ENCODE measurements around the gene ZNF215. TPM values are rescaled to one million over a fixed set of nuclear protein-coding genes. Genes with fewer than 3 reads are reported as not detected.
A peak's percentile ranks its signal among the peaks of the same experiment; 100 is the strongest.
"Not testable (repeated sequence)": the region's sequence is repeated elsewhere in the genome, so short reads cannot be mapped to it uniquely, and the experiment has no call there.

Gene ZNF215
- total RNA-seq = 10 to 100 TPM in 1 of 2 donors, 1 to 10 TPM in 1; 9.9 to 10.2 TPM
- polyA plus RNA-seq (2013, experiment 1 of 2) = 4.0 TPM
- 3.7 TPM for polyA plus RNA-seq (2013, experiment 2 of 2)
- long read RNA-seq, experiment 1, partial matches to known transcripts = 0 of 7 reads
- long read RNA-seq, experiment 1, other reads (novel, unspliced or antisense) = 4 of 7 reads
- long read RNA-seq, experiment 2, transcript ZNF215-201 (7 exons, 3,448 nt) = major isoform, 7 of 18 reads
- long read RNA-seq, experiment 2, partial matches to known transcripts = 2 of 18 reads
- long read RNA-seq, experiment 2, other reads (novel, unspliced or antisense) = 5 of 18 reads
- long read RNA-seq, experiment 3, transcript ZNF215-201 (7 exons, 3,448 nt) = major isoform, 16 of 50 reads
- long read RNA-seq, experiment 3, partial matches to known transcripts = 2 of 50 reads
- long read RNA-seq, experiment 3, other reads (novel, unspliced or antisense) = 32 of 50 reads
- long read RNA-seq, experiment 4, partial matches to known transcripts = 1 of 7 reads
- long read RNA-seq, experiment 4, other reads (novel, unspliced or antisense) = 6 of 7 reads

- DNase-seq = peak; percentile 97
- no peak within 1 kb of the TSS for H3K27ac ChIP-seq (ENCODE audit: low read depth, low read length)
- peak within 1 kb of the TSS; percentile 64 for H3K9ac ChIP-seq (ENCODE audit: extremely low read depth, low read length, poor library complexity, severe bottlenecking)
- Mint-ChIP-seq H3K27ac (peak within 1 kb of the TSS; percentile 97), H3K4me3 (peak within 1 kb of the TSS; percentile 97), H3K9me3 (no peaks in the 10 kb centered on the region), H3K27me3 (ENCODE audit: insufficient read depth) (no peaks in the 10 kb centered on the region), H3K36me3 (ENCODE audit: low read depth) (peaks cover 8% of the 10 kb centered on the region), H3K4me1 (peaks cover 12% of the 10 kb centered on the region)
- 1 to 2% methylated on average over 25 to 61 of the region's 61 CpGs for WGBS, 2 experiments (ENCODE audit: insufficient coverage in 1 of 2, insufficient read length in 1 of 2)
- peak within 1 kb of the TSS; percentile 90 for H3K4me3 ChIP-seq (ENCODE audit: low read length)
- no peaks in the 10 kb centered on the region for H3K27me3 ChIP-seq (ENCODE audit: control insufficient read depth, insufficient read depth, low read length, poor library complexity, severe bottlenecking)
- no peaks in the 10 kb centered on the region for H3K36me3 ChIP-seq (ENCODE audit: control insufficient read depth, insufficient read depth, low read length)
- H3K4me1 ChIP-seq (ENCODE audit: control insufficient read depth, insufficient read depth, low read length) = no peaks in the 10 kb centered on the region
- TF ChIP-seq CTCF (conservative IDR thresholded peaks at IDR 0.05) = no peak
- no peaks in the 10 kb centered on the region for H3K9me3 ChIP-seq (ENCODE audit: control insufficient read depth, low read length)
Observed at GRCh38 chr11:6926208-6927029, at the start of gene ZNF215. TSS of gene ZNF215 (plus strand) at chr11:6926426. CDS start at chr11:6932273, 5,847 bp downstream.

GRCh38 chr11:6876914-6877313, 49.3 kb upstream of the ZNF215 start:
- Histone ChIP-seq H3K27ac (ENCODE audit: low read depth, low read length) (no peak overlapping the region), H3K4me1 (ENCODE audit: control insufficient read depth, insufficient read depth, low read length) (no peaks in the 10 kb centered on the region), H3K27me3 (ENCODE audit: control insufficient read depth, insufficient read depth, low read length, poor library complexity, severe bottlenecking) (no peaks in the 10 kb centered on the region), H3K36me3 (ENCODE audit: control insufficient read depth, insufficient read depth, low read length) (no peaks in the 10 kb centered on the region), H3K9me3 (ENCODE audit: control insufficient read depth, low read length) (no peaks in the 10 kb centered on the region), H3K4me3 (ENCODE audit: low read length) (no peak overlapping the region), H3K9ac (ENCODE audit: extremely low read depth, low read length, poor library complexity, severe bottlenecking) (no peak overlapping the region)
- no peaks in the 10 kb centered on the region for H3K36me3 Mint-ChIP-seq (ENCODE audit: low read depth)
- H3K4me3 Mint-ChIP-seq = no peak overlapping the region
- no peak for DNase-seq
- no peaks in the 10 kb centered on the region for H3K27me3 Mint-ChIP-seq (ENCODE audit: insufficient read depth)
- no peak for TF ChIP-seq CTCF (conservative IDR thresholded peaks at IDR 0.05)
- no peaks in the 10 kb centered on the region for H3K4me1 Mint-ChIP-seq
- H3K27ac Mint-ChIP-seq = no peak overlapping the region
- peaks cover 1% of the 10 kb centered on the region for H3K9me3 Mint-ChIP-seq
- 84 to 92% methylated on average over 2 to 3 of the region's 3 CpGs for WGBS, 2 experiments (ENCODE audit: insufficient coverage in 1 of 2, insufficient read length in 1 of 2)

GRCh38 chr11:6882751-6883150, 43.5 kb upstream of the ZNF215 start:
- H3K27me3 Mint-ChIP-seq (ENCODE audit: insufficient read depth) = no peaks in the 10 kb centered on the region
- no peak overlapping the region for H3K9ac ChIP-seq (ENCODE audit: extremely low read depth, low read length, poor library complexity, severe bottlenecking)
- H3K36me3 ChIP-seq (ENCODE audit: control insufficient read depth, insufficient read depth, low read length) = no peaks in the 10 kb centered on the region
- no peaks in the 10 kb centered on the region for H3K9me3 ChIP-seq (ENCODE audit: control insufficient read depth, low read length)
- H3K27ac Mint-ChIP-seq = no peak overlapping the region
- TF ChIP-seq CTCF (conservative IDR thresholded peaks at IDR 0.05) = no peak
- no peak for DNase-seq
- H3K4me1 Mint-ChIP-seq = no peaks in the 10 kb centered on the region
- H3K4me3 Mint-ChIP-seq = no peak overlapping the region
- H3K27ac ChIP-seq (ENCODE audit: low read depth, low read length) = no peak overlapping the region
- H3K36me3 Mint-ChIP-seq (ENCODE audit: low read depth) = no peaks in the 10 kb centered on the region
- H3K4me1 ChIP-seq (ENCODE audit: control insufficient read depth, insufficient read depth, low read length) = no peaks in the 10 kb centered on the region
- H3K4me3 ChIP-seq (ENCODE audit: low read length) = no peak overlapping the region
- H3K27me3 ChIP-seq (ENCODE audit: control insufficient read depth, insufficient read depth, low read length, poor library complexity, severe bottlenecking) = no peaks in the 10 kb centered on the region
- H3K9me3 Mint-ChIP-seq = no peaks in the 10 kb centered on the region

GRCh38 chr11:6887711-6888110, 38.5 kb upstream of the ZNF215 start:
- H3K27ac Mint-ChIP-seq; H3K27ac ChIP-seq (ENCODE audit: low read depth, low read length); H3K4me1 ChIP-seq (ENCODE audit: control insufficient read depth, insufficient read depth, low read length); DNase-seq; H3K9ac ChIP-seq (ENCODE audit: extremely low read depth, low read length, poor library complexity, severe bottlenecking); H3K4me3 Mint-ChIP-seq; H3K9me3 Mint-ChIP-seq; H3K4me3 ChIP-seq (ENCODE audit: low read length); H3K36me3 Mint-ChIP-seq (ENCODE audit: low read depth); H3K36me3 ChIP-seq (ENCODE audit: control insufficient read depth, insufficient read depth, low read length); H3K27me3 Mint-ChIP-seq (ENCODE audit: insufficient read depth); H3K27me3 ChIP-seq (ENCODE audit: control insufficient read depth, insufficient read depth, low read length, poor library complexity, severe bottlenecking); H3K4me1 Mint-ChIP-seq; H3K9me3 ChIP-seq (ENCODE audit: control insufficient read depth, low read length): not testable (repeated sequence)
- 83 to 94% methylated on average over 2 to 5 of the region's 5 CpGs for WGBS, 2 experiments (ENCODE audit: insufficient coverage in 1 of 2, insufficient read length in 1 of 2)

Measured in endodermal cell (in vitro differentiated cells).